Measurements from ENCODE around the gene LRP1. TPM values are rescaled to one million over a fixed set of nuclear protein-coding genes. Genes with fewer than 3 reads are reported as not detected.

The LRP1 gene
- total RNA-seq, 1 donor from 2014 or later, result 24.7 TPM

DNA sequence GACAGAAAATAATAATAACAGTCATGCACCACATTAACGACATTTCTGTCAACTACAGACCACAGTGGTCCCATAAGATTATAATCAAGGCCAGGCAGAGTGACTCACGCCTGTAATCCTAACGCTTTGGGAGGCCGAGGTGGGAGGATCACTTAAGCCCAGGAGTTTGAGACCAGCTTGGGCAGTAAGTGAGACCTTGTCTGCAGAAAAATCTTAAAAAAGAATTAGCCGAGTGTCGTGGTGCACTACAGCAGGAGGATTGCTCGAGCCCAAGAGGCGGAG lies 30.8 kb upstream of the LRP1 start:
- H3K9me3 Mint-ChIP-seq (ENCODE audit: unreplicated experiment), result no peaks in the 10 kb centered on the region
- no peak for TF ChIP-seq CTCF (IDR thresholded peaks at IDR 0.05; ENCODE audit: unreplicated experiment)
- no peak for DNase-seq (ENCODE audit: low spot score)
- H3K27me3 Mint-ChIP-seq (ENCODE audit: unreplicated experiment), result peaks cover 13% of the 10 kb centered on the region
- peaks cover 23% of the 10 kb centered on the region for H3K4me1 Mint-ChIP-seq (ENCODE audit: unreplicated experiment)
- no peak overlapping the region for H3K27ac Mint-ChIP-seq (ENCODE audit: unreplicated experiment)
- H3K36me3 Mint-ChIP-seq (ENCODE audit: low read depth, unreplicated experiment), result peaks cover 32% of the 10 kb centered on the region
- no peak overlapping the region for H3K4me3 Mint-ChIP-seq (ENCODE audit: unreplicated experiment)

- peaks cover 26% of the 10 kb centered on the region for H3K36me3 Mint-ChIP-seq (ENCODE audit: low read depth, unreplicated experiment)
- no peak overlapping the region for H3K27ac Mint-ChIP-seq (ENCODE audit: unreplicated experiment)
- H3K4me1 Mint-ChIP-seq (ENCODE audit: unreplicated experiment), result peaks cover 21% of the 10 kb centered on the region
- peaks cover 10% of the 10 kb centered on the region for H3K27me3 Mint-ChIP-seq (ENCODE audit: unreplicated experiment)
- no peaks in the 10 kb centered on the region for H3K9me3 Mint-ChIP-seq (ENCODE audit: unreplicated experiment)
- no peak for TF ChIP-seq CTCF (IDR thresholded peaks at IDR 0.05; ENCODE audit: unreplicated experiment)
- no peak for DNase-seq (ENCODE audit: low spot score)
- H3K4me3 Mint-ChIP-seq (ENCODE audit: unreplicated experiment), result no peak overlapping the region
These were observed 29.7 kb upstream of the LRP1 start for GRCh38 chr12:57098546-57098945.

- peaks cover 8% of the 10 kb centered on the region for H3K27me3 Mint-ChIP-seq (ENCODE audit: unreplicated experiment)
- H3K4me3 Mint-ChIP-seq (ENCODE audit: unreplicated experiment), result peak overlapping the region; percentile 60
- H3K9me3 Mint-ChIP-seq (ENCODE audit: unreplicated experiment), result no peaks in the 10 kb centered on the region
- DNase-seq (ENCODE audit: low spot score), result no peak
- peaks cover 18% of the 10 kb centered on the region for H3K4me1 Mint-ChIP-seq (ENCODE audit: unreplicated experiment)
- H3K27ac Mint-ChIP-seq (ENCODE audit: unreplicated experiment), result no peak overlapping the region
- H3K36me3 Mint-ChIP-seq (ENCODE audit: low read depth, unreplicated experiment), result peaks cover 30% of the 10 kb centered on the region
- TF ChIP-seq CTCF (IDR thresholded peaks at IDR 0.05; ENCODE audit: unreplicated experiment), result no peak
These were observed 29.1 kb upstream of the LRP1 start for GRCh38 chr12:57099047-57099714.

- peaks cover 13% of the 10 kb centered on the region for H3K4me1 Mint-ChIP-seq (ENCODE audit: unreplicated experiment)
- no peak for TF ChIP-seq CTCF (IDR thresholded peaks at IDR 0.05; ENCODE audit: unreplicated experiment)
- H3K27me3 Mint-ChIP-seq (ENCODE audit: unreplicated experiment), result peaks cover 5% of the 10 kb centered on the region
- no peaks in the 10 kb centered on the region for H3K9me3 Mint-ChIP-seq (ENCODE audit: unreplicated experiment)
- H3K36me3 Mint-ChIP-seq (ENCODE audit: low read depth, unreplicated experiment), result peaks cover 34% of the 10 kb centered on the region
- DNase-seq (ENCODE audit: low spot score), result no peak
- H3K27ac Mint-ChIP-seq (ENCODE audit: unreplicated experiment), result no peak overlapping the region
- peak overlapping the region; percentile 60 for H3K4me3 Mint-ChIP-seq (ENCODE audit: unreplicated experiment)
These were observed 28.5 kb upstream of the LRP1 start for GRCh38 chr12:57099766-57100165.

- H3K4me1 Mint-ChIP-seq (ENCODE audit: unreplicated experiment), result peaks cover 15% of the 10 kb centered on the region
- TF ChIP-seq CTCF (IDR thresholded peaks at IDR 0.05; ENCODE audit: unreplicated experiment), result no peak
- H3K27me3 Mint-ChIP-seq (ENCODE audit: unreplicated experiment), result peaks cover 5% of the 10 kb centered on the region
- no peaks in the 10 kb centered on the region for H3K9me3 Mint-ChIP-seq (ENCODE audit: unreplicated experiment)
- H3K27ac Mint-ChIP-seq (ENCODE audit: unreplicated experiment), result peak overlapping the region; percentile 48
- peaks cover 39% of the 10 kb centered on the region for H3K36me3 Mint-ChIP-seq (ENCODE audit: low read depth, unreplicated experiment)
- no peak for DNase-seq (ENCODE audit: low spot score)
- H3K4me3 Mint-ChIP-seq (ENCODE audit: unreplicated experiment), result peak overlapping the region; percentile 37
These were observed 26.2 kb upstream of the LRP1 start for GRCh38 chr12:57101892-57102695.
